Subcutaneous abdominal adipose tissue (tissue), 5 donors: ENCODE measurements around the gene CATSPERE.

Experiments used
- H3K27ac ChIP-seq: one replicate; pipeline ENCODE4 v1.7.0; 2013; ENCODE audit warnings: low read depth, mild to moderate bottlenecking, inconsistent platforms, low read length, moderate library complexity
- H3K27me3 ChIP-seq, 5 donors: one replicate each; pipeline ENCODE4 v1.7.0; 2013; ENCODE audit warnings: low read length in 5 of 5, inconsistent platforms in 1 of 5; ENCODE audit not compliant: control insufficient read depth in 5 of 5, insufficient read depth in 4 of 5
- H3K36me3 ChIP-seq, 5 donors: one replicate each; pipeline ENCODE4 v1.7.0; 2013; ENCODE audit warnings: low read length in 5 of 5; ENCODE audit not compliant: control insufficient read depth in 5 of 5, insufficient read depth in 5 of 5
- H3K4me1 ChIP-seq, 5 donors: one replicate each; pipeline ENCODE4 v1.7.0; 2013; ENCODE audit warnings: low read length in 5 of 5, mild to moderate bottlenecking in 3 of 5, moderate library complexity in 1 of 5; ENCODE audit not compliant: control insufficient read depth in 5 of 5, insufficient read depth in 5 of 5
- H3K4me3 ChIP-seq, 5 donors: one replicate each; pipeline ENCODE4 v1.7.0; 2013; ENCODE audit warnings: low read length in 5 of 5, low read depth in 1 of 5
- H3K9ac ChIP-seq, 5 donors: one replicate each; pipeline ENCODE4 v1.7.0; 2013; ENCODE audit warnings: low read length in 5 of 5, mild to moderate bottlenecking in 4 of 5, moderate library complexity in 3 of 5
- H3K9me3 ChIP-seq, 5 donors: one replicate each; pipeline ENCODE4 v1.7.0; 2013; ENCODE audit warnings: low read length in 5 of 5; ENCODE audit not compliant: control insufficient read depth in 5 of 5
- donor health status: healthy.
- donor health status: healthy.
- donor health status: healthy.
- donor health status: healthy.
- donor health status: healthy.

Gene CATSPERE

GRCh38 chr1:244605835-244606370 is 144.8 kb downstream of the CATSPERE start:
- Histone ChIP-seq H3K27ac (no peak overlapping the region), H3K9me3 (no peaks in the 10 kb centered on the region), H3K9ac (no peak overlapping the region), H3K4me1 (no peaks in the 10 kb centered on the region), H3K4me3 (no peak overlapping the region), H3K27me3 (no peaks in the 10 kb centered on the region), H3K36me3 (no peaks in the 10 kb centered on the region)

- H3K27me3 ChIP-seq = no peaks in the 10 kb centered on the region
- no peak overlapping the region for H3K27ac ChIP-seq
- H3K9me3 ChIP-seq = no peaks in the 10 kb centered on the region
- H3K9ac ChIP-seq = no peak overlapping the region
- H3K4me1 ChIP-seq = no peaks in the 10 kb centered on the region
- no peak overlapping the region for H3K4me3 ChIP-seq
- peaks cover 0 to 3% (median 0%) of the 10 kb centered on the region in 5 donors for H3K36me3 ChIP-seq
Observed at GRCh38 chr1:244614113-244614836, 153.2 kb downstream of the CATSPERE start.

GRCh38 chr1:244614879-244615278 is 153.8 kb downstream of the CATSPERE start:
- no peak overlapping the region for H3K4me3 ChIP-seq
- peaks cover 0 to 3% (median 0%) of the 10 kb centered on the region in 5 donors for H3K36me3 ChIP-seq
- H3K27me3 ChIP-seq = no peaks in the 10 kb centered on the region
- H3K9ac ChIP-seq = no peak overlapping the region
- no peak overlapping the region for H3K27ac ChIP-seq
- no peaks in the 10 kb centered on the region for H3K4me1 ChIP-seq
- no peaks in the 10 kb centered on the region for H3K9me3 ChIP-seq

- Histone ChIP-seq H3K4me1 (no peaks in the 10 kb centered on the region), H3K27me3 (no peaks in the 10 kb centered on the region), H3K27ac (no peak overlapping the region), H3K4me3 (no peak overlapping the region), H3K9me3 (no peaks in the 10 kb centered on the region), H3K36me3 (peaks cover 0 to 3% (median 0%) of the 10 kb centered on the region in 5 donors), H3K9ac (no peak overlapping the region)
Observed at GRCh38 chr1:244615301-244615700, 154.2 kb downstream of the CATSPERE start.

GRCh38 chr1:244626709-244627108 is 165.6 kb downstream of the CATSPERE start:
- Histone ChIP-seq H3K9me3 (peaks cover 0 to 2% (median 0%) of the 10 kb centered on the region in 5 donors), H3K27me3 (no peaks in the 10 kb centered on the region), H3K4me3 (no peak overlapping the region), H3K27ac (no peak overlapping the region), H3K36me3 (no peaks in the 10 kb centered on the region), H3K9ac (no peak overlapping the region), H3K4me1 (no peaks in the 10 kb centered on the region)

GRCh38 chr1:244628789-244629188 is 167.7 kb downstream of the CATSPERE start:
- no peaks in the 10 kb centered on the region for H3K27me3 ChIP-seq
- H3K36me3 ChIP-seq = no peaks in the 10 kb centered on the region
- no peak overlapping the region for H3K27ac ChIP-seq
- peaks cover 0 to 4% (median 0%) of the 10 kb centered on the region in 5 donors for H3K9me3 ChIP-seq
- no peak overlapping the region for H3K9ac ChIP-seq
- no peaks in the 10 kb centered on the region for H3K4me1 ChIP-seq
- H3K4me3 ChIP-seq = no peak overlapping the region

GRCh38 chr1:244633140-244633539 is 172.1 kb downstream of the CATSPERE start:
- no peaks in the 10 kb centered on the region for H3K27me3 ChIP-seq
- H3K36me3 ChIP-seq = no peaks in the 10 kb centered on the region
- no peaks in the 10 kb centered on the region for H3K4me1 ChIP-seq
- H3K4me3 ChIP-seq = no peak overlapping the region
- no peak overlapping the region for H3K27ac ChIP-seq
- H3K9ac ChIP-seq = no peak overlapping the region
- peaks cover 0 to 4% (median 0%) of the 10 kb centered on the region in 5 donors for H3K9me3 ChIP-seq

GRCh38 chr1:244634546-244634945 is 173.5 kb downstream of the CATSPERE start:
- Histone ChIP-seq H3K27me3 (no peaks in the 10 kb centered on the region), H3K27ac (no peak overlapping the region), H3K4me3 (no peak overlapping the region), H3K4me1 (no peaks in the 10 kb centered on the region), H3K9me3 (peaks cover 0 to 4% (median 0%) of the 10 kb centered on the region in 5 donors), H3K36me3 (no peaks in the 10 kb centered on the region), H3K9ac (no peak overlapping the region)

GRCh38 chr1:244636488-244637259 is 175.6 kb downstream of the CATSPERE start:
- Histone ChIP-seq H3K27ac (no peak overlapping the region), H3K27me3 (no peaks in the 10 kb centered on the region), H3K36me3 (no peaks in the 10 kb centered on the region), H3K9me3 (peaks cover 0 to 2% (median 0%) of the 10 kb centered on the region in 5 donors), H3K9ac (no peak overlapping the region), H3K4me1 (no peaks in the 10 kb centered on the region), H3K4me3 (no peak overlapping the region)

- H3K4me1 ChIP-seq = no peaks in the 10 kb centered on the region
- H3K9ac ChIP-seq = no peak overlapping the region
- no peak overlapping the region for H3K4me3 ChIP-seq
- no peaks in the 10 kb centered on the region for H3K27me3 ChIP-seq
- no peaks in the 10 kb centered on the region for H3K9me3 ChIP-seq
- no peaks in the 10 kb centered on the region for H3K36me3 ChIP-seq
- H3K27ac ChIP-seq = no peak overlapping the region
Observed at GRCh38 chr1:244639561-244639960, 178.5 kb downstream of the CATSPERE start.
